ENCODE results near the gene IL36RN.

- TF ChIP-seq RAD21 (CRISPR knock-in tag; IDR thresholded peaks at IDR 0.05) (no peak), FOXA3 (CRISPR knock-in tag; IDR thresholded peaks at IDR 0.05) (no peak), ZFX (CRISPR knock-in tag; IDR thresholded peaks at IDR 0.05; ENCODE audit: low read depth) (no peak), ZNF362 (CRISPR knock-in tag; IDR thresholded peaks at IDR 0.05; ENCODE audit: borderline replicate concordance) (no peak), RBFOX2 (IDR thresholded peaks at IDR 0.05; ENCODE audit: low read depth, low read length) (no peak), EZH2 (conservative IDR thresholded peaks at IDR 0.05; ENCODE audit: low read depth, low read length) (no peak), ZNF660 (CRISPR knock-in tag; IDR thresholded peaks at IDR 0.05; ENCODE audit: borderline replicate concordance, low read depth) (no peak), ZNF766 (CRISPR knock-in tag; IDR thresholded peaks at IDR 0.05; ENCODE audit: borderline replicate concordance) (no peak), TBP (CRISPR knock-in tag; IDR thresholded peaks at IDR 0.05) (no peak)
- TF ChIP-seq, protein P1, sequence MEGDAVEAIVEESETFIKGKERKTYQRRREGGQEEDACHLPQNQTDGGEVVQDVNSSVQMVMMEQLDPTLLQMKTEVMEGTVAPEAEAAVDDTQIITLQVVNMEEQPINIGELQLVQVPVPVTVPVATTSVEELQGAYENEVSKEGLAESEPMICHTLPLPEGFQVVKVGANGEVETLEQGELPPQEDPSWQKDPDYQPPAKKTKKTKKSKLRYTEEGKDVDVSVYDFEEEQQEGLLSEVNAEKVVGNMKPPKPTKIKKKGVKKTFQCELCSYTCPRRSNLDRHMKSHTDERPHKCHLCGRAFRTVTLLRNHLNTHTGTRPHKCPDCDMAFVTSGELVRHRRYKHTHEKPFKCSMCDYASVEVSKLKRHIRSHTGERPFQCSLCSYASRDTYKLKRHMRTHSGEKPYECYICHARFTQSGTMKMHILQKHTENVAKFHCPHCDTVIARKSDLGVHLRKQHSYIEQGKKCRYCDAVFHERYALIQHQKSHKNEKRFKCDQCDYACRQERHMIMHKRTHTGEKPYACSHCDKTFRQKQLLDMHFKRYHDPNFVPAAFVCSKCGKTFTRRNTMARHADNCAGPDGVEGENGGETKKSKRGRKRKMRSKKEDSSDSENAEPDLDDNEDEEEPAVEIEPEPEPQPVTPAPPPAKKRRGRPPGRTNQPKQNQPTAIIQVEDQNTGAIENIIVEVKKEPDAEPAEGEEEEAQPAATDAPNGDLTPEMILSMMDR (CRISPR knock-in tag; IDR thresholded peaks at IDR 0.05) = no peak
- TF ChIP-seq, protein P2, sequence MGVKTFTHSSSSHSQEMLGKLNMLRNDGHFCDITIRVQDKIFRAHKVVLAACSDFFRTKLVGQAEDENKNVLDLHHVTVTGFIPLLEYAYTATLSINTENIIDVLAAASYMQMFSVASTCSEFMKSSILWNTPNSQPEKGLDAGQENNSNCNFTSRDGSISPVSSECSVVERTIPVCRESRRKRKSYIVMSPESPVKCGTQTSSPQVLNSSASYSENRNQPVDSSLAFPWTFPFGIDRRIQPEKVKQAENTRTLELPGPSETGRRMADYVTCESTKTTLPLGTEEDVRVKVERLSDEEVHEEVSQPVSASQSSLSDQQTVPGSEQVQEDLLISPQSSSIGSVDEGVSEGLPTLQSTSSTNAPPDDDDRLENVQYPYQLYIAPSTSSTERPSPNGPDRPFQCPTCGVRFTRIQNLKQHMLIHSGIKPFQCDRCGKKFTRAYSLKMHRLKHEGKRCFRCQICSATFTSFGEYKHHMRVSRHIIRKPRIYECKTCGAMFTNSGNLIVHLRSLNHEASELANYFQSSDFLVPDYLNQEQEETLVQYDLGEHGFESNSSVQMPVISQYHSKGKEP (CRISPR knock-in tag; IDR thresholded peaks at IDR 0.05) = no peak
Observed at GRCh38 chr2:113069676-113070605, 10.9 kb downstream of the IL36RN start.

All from HepG2 (cell line).